ENCODE results near the gene CCT2.

CCT2 gene

DNA sequence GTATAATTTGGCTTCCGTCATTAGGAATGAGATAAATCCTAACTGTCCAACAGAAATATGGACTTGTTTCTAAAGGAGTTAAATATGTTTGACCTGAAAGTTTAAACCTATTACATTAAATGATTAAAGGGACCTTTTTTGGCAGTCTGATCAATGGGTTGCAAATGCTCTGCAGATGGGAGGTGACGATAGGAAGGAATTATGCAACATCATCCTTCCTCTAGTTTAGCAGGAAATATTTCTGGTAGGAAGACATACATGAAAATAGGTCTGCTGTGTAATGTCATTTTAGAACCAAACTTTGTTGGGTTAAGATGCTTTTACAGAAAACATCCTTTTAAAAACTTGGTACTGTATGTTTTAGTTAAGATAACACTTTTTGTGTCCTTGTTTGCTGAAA is 22.9 kb downstream of the CCT2 start (continued):
- TF ChIP-seq, protein P1, sequence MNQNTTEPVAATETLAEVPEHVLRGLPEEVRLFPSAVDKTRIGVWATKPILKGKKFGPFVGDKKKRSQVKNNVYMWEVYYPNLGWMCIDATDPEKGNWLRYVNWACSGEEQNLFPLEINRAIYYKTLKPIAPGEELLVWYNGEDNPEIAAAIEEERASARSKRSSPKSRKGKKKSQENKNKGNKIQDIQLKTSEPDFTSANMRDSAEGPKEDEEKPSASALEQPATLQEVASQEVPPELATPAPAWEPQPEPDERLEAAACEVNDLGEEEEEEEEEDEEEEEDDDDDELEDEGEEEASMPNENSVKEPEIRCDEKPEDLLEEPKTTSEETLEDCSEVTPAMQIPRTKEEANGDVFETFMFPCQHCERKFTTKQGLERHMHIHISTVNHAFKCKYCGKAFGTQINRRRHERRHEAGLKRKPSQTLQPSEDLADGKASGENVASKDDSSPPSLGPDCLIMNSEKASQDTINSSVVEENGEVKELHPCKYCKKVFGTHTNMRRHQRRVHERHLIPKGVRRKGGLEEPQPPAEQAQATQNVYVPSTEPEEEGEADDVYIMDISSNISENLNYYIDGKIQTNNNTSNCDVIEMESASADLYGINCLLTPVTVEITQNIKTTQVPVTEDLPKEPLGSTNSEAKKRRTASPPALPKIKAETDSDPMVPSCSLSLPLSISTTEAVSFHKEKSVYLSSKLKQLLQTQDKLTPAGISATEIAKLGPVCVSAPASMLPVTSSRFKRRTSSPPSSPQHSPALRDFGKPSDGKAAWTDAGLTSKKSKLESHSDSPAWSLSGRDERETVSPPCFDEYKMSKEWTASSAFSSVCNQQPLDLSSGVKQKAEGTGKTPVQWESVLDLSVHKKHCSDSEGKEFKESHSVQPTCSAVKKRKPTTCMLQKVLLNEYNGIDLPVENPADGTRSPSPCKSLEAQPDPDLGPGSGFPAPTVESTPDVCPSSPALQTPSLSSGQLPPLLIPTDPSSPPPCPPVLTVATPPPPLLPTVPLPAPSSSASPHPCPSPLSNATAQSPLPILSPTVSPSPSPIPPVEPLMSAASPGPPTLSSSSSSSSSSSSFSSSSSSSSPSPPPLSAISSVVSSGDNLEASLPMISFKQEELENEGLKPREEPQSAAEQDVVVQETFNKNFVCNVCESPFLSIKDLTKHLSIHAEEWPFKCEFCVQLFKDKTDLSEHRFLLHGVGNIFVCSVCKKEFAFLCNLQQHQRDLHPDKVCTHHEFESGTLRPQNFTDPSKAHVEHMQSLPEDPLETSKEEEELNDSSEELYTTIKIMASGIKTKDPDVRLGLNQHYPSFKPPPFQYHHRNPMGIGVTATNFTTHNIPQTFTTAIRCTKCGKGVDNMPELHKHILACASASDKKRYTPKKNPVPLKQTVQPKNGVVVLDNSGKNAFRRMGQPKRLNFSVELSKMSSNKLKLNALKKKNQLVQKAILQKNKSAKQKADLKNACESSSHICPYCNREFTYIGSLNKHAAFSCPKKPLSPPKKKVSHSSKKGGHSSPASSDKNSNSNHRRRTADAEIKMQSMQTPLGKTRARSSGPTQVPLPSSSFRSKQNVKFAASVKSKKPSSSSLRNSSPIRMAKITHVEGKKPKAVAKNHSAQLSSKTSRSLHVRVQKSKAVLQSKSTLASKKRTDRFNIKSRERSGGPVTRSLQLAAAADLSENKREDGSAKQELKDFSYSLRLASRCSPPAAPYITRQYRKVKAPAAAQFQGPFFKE (tag by site-specific recombination; IDR thresholded peaks at IDR 0.05; ENCODE audit: borderline replicate concordance) = no peak
- TF ChIP-seq ZNF423 (tag by site-specific recombination; IDR thresholded peaks at IDR 0.05) (no peak), ZNF777 (tag by site-specific recombination; IDR thresholded peaks at IDR 0.05; ENCODE audit: borderline replicate concordance) (no peak), ZBTB17 (tag by site-specific recombination; IDR thresholded peaks at IDR 0.05) (no peak), TCF7L2 (IDR thresholded peaks at IDR 0.05; ENCODE audit: borderline replicate concordance, low read depth, low read length) (no peak)
- TF ChIP-seq, protein P2, sequence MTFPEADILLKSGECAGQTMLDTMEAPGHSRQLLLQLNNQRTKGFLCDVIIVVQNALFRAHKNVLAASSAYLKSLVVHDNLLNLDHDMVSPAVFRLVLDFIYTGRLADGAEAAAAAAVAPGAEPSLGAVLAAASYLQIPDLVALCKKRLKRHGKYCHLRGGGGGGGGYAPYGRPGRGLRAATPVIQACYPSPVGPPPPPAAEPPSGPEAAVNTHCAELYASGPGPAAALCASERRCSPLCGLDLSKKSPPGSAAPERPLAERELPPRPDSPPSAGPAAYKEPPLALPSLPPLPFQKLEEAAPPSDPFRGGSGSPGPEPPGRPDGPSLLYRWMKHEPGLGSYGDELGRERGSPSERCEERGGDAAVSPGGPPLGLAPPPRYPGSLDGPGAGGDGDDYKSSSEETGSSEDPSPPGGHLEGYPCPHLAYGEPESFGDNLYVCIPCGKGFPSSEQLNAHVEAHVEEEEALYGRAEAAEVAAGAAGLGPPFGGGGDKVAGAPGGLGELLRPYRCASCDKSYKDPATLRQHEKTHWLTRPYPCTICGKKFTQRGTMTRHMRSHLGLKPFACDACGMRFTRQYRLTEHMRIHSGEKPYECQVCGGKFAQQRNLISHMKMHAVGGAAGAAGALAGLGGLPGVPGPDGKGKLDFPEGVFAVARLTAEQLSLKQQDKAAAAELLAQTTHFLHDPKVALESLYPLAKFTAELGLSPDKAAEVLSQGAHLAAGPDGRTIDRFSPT (tag by site-specific recombination; IDR thresholded peaks at IDR 0.05) = no peak

DNA sequence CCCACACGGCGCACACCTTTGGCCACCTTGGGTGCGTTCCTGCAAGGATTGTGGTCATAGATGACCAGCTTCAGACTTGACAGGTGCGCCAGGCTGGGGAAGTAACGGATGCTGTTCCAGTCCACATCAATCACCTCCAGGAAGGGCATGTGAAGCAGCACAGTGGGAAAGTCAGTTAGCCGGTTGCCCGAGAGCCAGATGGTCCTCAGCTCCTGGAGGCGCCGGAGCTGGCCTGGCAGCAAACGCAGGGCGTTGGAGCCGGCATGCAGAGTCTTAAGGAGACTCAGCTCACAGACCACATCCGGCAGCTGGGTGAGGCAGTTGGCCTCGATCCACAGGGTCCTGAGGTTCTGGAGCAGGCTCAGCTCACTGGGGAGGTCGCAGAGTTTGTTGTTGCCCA is 24.9 kb downstream of the CCT2 start:
- POLR2A ChIA-PET = no interaction called here
- TF ChIP-seq, protein P3, sequence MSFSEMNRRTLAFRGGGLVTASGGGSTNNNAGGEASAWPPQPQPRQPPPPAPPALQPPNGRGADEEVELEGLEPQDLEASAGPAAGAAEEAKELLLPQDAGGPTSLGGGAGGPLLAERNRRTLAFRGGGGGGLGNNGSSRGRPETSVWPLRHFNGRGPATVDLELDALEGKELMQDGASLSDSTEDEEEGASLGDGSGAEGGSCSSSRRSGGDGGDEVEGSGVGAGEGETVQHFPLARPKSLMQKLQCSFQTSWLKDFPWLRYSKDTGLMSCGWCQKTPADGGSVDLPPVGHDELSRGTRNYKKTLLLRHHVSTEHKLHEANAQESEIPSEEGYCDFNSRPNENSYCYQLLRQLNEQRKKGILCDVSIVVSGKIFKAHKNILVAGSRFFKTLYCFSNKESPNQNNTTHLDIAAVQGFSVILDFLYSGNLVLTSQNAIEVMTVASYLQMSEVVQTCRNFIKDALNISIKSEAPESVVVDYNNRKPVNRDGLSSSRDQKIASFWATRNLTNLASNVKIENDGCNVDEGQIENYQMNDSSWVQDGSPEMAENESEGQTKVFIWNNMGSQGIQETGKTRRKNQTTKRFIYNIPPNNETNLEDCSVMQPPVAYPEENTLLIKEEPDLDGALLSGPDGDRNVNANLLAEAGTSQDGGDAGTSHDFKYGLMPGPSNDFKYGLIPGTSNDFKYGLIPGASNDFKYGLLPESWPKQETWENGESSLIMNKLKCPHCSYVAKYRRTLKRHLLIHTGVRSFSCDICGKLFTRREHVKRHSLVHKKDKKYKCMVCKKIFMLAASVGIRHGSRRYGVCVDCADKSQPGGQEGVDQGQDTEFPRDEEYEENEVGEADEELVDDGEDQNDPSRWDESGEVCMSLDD (tag by site-specific recombination; IDR thresholded peaks at IDR 0.05) = no peak
- TF ChIP-seq, protein P4, sequence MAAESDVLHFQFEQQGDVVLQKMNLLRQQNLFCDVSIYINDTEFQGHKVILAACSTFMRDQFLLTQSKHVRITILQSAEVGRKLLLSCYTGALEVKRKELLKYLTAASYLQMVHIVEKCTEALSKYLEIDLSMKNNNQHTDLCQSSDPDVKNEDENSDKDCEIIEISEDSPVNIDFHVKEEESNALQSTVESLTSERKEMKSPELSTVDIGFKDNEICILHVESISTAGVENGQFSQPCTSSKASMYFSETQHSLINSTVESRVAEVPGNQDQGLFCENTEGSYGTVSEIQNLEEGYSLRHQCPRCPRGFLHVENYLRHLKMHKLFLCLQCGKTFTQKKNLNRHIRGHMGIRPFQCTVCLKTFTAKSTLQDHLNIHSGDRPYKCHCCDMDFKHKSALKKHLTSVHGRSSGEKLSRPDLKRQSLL (tag by site-specific recombination; IDR thresholded peaks at IDR 0.05) = peak; percentile 27; the same call in 1 of the 2 replicates
- CTCF ChIA-PET = interaction anchor here (0.7 kb wide), 1 partner anchor 1034 kb away, joined by 3 read pairs; no protein-coding TSS in a partner anchor

DNA sequence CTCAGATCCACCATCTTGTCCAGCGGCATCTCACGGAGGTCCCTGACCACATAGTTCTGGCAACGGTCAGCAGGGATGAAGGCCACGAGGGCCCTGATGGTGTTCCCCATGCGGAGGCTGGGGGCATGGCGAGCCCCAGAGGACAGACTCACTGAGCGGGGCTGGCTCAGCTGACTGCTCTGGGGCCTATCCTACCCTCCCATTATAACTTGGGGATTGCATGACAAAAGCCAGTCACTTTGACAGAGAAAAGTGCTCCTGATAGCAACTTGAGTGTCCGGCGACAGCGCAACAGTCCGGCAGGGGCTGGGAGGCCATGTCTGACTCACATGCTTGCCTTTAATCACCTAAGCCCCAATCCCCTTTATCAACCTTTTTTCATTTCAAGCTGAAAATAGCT is 25.5 kb downstream of the CCT2 start, which contains the start of gene LRRC10:
LRRC10 (minus strand) TSS at position 179 of the 400 bp plus-strand sequence; CDS start at position 110, 69 bp downstream.
- POLR2A ChIA-PET = interaction anchor here (0.7 kb wide), 1 partner anchor 64 kb away, joined by 5 read pairs; no protein-coding TSS in a partner anchor
- H3K27ac ChIP-seq (ENCODE audit: extremely low read depth, low read depth, low read length) = no peak within 1 kb of the TSS
- H3K4me1 ChIP-seq (ENCODE audit: control insufficient read depth, insufficient read depth, low read length) = no peaks in the 10 kb centered on the region
- no peak within 1 kb of the TSS for H3K4me3 ChIP-seq (ENCODE audit: low read depth, low read length)
- H3K36me3 ChIP-seq (ENCODE audit: control insufficient read depth in 2 of 2, insufficient read depth in 1 of 2, low read length in 2 of 2) = no peaks in the 10 kb centered on the region
- H3K9me3 ChIP-seq (ENCODE audit: control insufficient read depth, insufficient read depth, low read depth, low read length) = no peaks in the 10 kb centered on the region
- CTCF ChIA-PET = interaction anchor here (0.7 to 1.1 kb wide), 3 partner anchors 28 to 1033 kb away, joined by 3 read pairs; no protein-coding TSS in a partner anchor
- TF ChIP-seq ZEB2 (tag by site-specific recombination; IDR thresholded peaks at IDR 0.05) (no peak), YY1 (tag by site-specific recombination; IDR thresholded peaks at IDR 0.05) (no peak), HOXC10 (CRISPR knock-in tag; IDR thresholded peaks at IDR 0.05) (no peak), ZNF658 (tag by site-specific recombination; IDR thresholded peaks at IDR 0.05) (no peak), ZNF112 (tag by site-specific recombination; IDR thresholded peaks at IDR 0.05) (no peak), RBAK (tag by site-specific recombination; IDR thresholded peaks at IDR 0.05) (no peak), ZNF19 (tag by site-specific recombination; IDR thresholded peaks at IDR 0.05; ENCODE audit: low read depth) (no peak)
- TF ChIP-seq, protein P5, sequence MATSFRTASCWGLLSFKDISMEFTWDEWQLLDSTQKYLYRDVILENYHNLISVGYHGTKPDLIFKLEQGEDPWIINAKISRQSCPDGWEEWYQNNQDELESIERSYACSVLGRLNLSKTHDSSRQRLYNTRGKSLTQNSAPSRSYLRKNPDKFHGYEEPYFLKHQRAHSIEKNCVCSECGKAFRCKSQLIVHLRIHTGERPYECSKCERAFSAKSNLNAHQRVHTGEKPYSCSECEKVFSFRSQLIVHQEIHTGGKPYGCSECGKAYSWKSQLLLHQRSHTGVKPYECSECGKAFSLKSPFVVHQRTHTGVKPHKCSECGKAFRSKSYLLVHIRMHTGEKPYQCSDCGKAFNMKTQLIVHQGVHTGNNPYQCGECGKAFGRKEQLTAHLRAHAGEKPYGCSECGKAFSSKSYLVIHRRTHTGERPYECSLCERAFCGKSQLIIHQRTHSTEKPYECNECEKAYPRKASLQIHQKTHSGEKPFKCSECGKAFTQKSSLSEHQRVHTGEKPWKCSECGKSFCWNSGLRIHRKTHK (tag by site-specific recombination; IDR thresholded peaks at IDR 0.05) = no peak
- TF ChIP-seq, protein P6, sequence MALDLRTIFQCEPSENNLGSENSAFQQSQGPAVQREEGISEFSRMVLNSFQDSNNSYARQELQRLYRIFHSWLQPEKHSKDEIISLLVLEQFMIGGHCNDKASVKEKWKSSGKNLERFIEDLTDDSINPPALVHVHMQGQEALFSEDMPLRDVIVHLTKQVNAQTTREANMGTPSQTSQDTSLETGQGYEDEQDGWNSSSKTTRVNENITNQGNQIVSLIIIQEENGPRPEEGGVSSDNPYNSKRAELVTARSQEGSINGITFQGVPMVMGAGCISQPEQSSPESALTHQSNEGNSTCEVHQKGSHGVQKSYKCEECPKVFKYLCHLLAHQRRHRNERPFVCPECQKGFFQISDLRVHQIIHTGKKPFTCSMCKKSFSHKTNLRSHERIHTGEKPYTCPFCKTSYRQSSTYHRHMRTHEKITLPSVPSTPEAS (tag by site-specific recombination; IDR thresholded peaks at IDR 0.05) = no peak

More for the DNA sequence above, 24.9 kb downstream of the CCT2 start:
- Histone ChIP-seq H3K4me3 (ENCODE audit: low read depth, low read length) (no peak overlapping the region), H3K36me3 (ENCODE audit: control insufficient read depth in 2 of 2, insufficient read depth in 1 of 2, low read length in 2 of 2) (no peaks in the 10 kb centered on the region), H3K9me3 (ENCODE audit: control insufficient read depth, insufficient read depth, low read depth, low read length) (no peaks in the 10 kb centered on the region), H3K4me1 (ENCODE audit: control insufficient read depth, insufficient read depth, low read length) (no peaks in the 10 kb centered on the region), H3K27ac (ENCODE audit: extremely low read depth, low read depth, low read length) (no peak overlapping the region)

All from HEK293 (cell line).